A549 treated with RU486 at 1 μM for 4 hours (cell line): ENCODE measurements around the gene GAGE10. TPM values are rescaled to one million over a fixed set of nuclear protein-coding genes. Genes with fewer than 3 reads are reported as not detected.

Experiments used
- total RNA-seq: library from RNA; stranded (reverse); fragments of 200-300 nt; extraction: Qiagen RNA extraction; gene quantifications from 5 replicates; pipeline ENCODE4 v1.2.3, GENCODE V29; 2022; ENCODE audit warnings: low read depth

The GAGE10 gene
- total RNA-seq: not detected in 5 replicates

DNA sequence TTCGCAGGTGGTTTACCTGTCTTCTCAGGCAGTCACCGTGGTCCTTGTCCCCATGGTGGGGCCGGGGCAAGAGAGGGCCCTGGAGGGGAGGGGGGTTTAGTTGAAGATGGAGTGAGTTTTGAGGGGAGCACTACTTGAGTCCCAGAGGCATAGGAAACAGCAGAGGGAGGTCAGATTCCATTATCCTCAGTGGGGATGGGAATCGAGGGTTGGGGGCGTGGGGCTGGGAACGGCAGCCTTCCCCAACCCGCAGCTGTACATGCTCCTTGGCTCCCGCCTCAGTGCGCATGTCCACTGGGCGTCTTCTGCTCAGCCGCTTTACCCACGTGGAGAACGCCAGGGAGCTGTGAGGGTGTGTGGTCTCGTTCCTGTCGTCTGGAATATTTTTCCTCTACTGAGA is at the start of gene GAGE10:
TSS of gene GAGE10 (plus strand) at position 301 of the 400 bp plus-strand sequence. CDS start 1,214 bp downstream, outside the sequence.

GRCh38 chrX:49264460-49264859 is 39.0 kb upstream of the GAGE10 start, which contains the start of gene FOXP3:
TSS of gene FOXP3 (minus strand) at chrX:49264710. CDS start at chrX:49258505, 6,205 bp downstream.

GRCh38 chrX:49269767-49270248 is 33.6 kb upstream of the GAGE10 start, which contains the start of gene PPP1R3F:
TSS of gene PPP1R3F (plus strand) at chrX:49269793. CDS start at chrX:49269870, 77 bp downstream.

GRCh38 chrX:49321737-49322136 is 18.3 kb downstream of the GAGE10 start, which contains the start of gene GAGE12J:
TSS of gene GAGE12J (plus strand) at chrX:49322037. CDS start at chrX:49323194, 1,157 bp downstream.

DNA sequence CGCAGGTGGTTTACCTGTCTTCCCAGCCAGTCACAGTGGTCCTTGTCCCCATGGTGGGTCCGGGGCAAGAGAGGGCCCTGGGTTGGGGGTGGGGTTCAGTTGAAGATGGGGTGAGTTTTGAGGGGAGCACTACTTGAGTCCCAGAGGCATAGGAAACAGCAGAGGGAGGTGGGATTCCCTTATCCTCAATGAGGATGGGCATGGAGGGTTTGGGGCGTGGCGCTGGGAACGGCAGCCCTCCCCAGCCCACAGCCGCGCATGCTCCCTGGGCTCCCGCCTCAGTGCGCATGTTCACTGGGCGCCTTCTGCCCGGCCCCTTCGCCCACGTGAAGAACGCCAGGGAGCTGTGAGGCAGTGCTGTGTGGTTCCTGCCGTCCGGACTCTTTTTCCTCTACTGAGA is 27.8 kb downstream of the GAGE10 start, which contains the start of gene GAGE13:
TSS of gene GAGE13 (plus strand) at position 301 of the 400 bp plus-strand sequence. CDS start 1,156 bp downstream, outside the sequence.

Other genes with a start within 250 kb of the GAGE10 start
- gene CCDC120, start 244.6 kb upstream of the GAGE10 start, total RNA-seq: 2.8 to 4.2 TPM (median 3.6 TPM) in 5 replicates
- 36.7 to 46.1 TPM (median 43.4 TPM) in 5 replicates for gene PRAF2, start 229.6 kb upstream of the GAGE10 start, total RNA-seq
- 50.4 to 59.4 TPM (median 54.7 TPM) in 5 replicates for gene WDR45, start 223.8 kb upstream of the GAGE10 start, total RNA-seq
- gene GPKOW, start 179.9 kb upstream of the GAGE10 start, total RNA-seq: 20.1 to 25.5 TPM (median 23.8 TPM) in 5 replicates
- 1.7 to 3.4 TPM (median 2.5 TPM) in 5 replicates for gene MAGIX, start 140.9 kb upstream of the GAGE10 start, total RNA-seq
- gene PLP2, start 131.7 kb upstream of the GAGE10 start, total RNA-seq: 315 to 481 TPM (median 431 TPM) in 5 replicates
- gene PRICKLE3, start 117.3 kb upstream of the GAGE10 start, total RNA-seq: 16.1 to 21.8 TPM (median 19.4 TPM) in 5 replicates
- gene SYP, start 103.5 kb upstream of the GAGE10 start, total RNA-seq: 2.2 to 3.3 TPM (median 2.8 TPM) in 5 replicates
- not detected in 5 replicates for gene CACNA1F, start 70.3 kb upstream of the GAGE10 start, total RNA-seq
- 12.2 to 15.8 TPM (median 14.2 TPM) in 5 replicates for gene CCDC22, start 68.2 kb upstream of the GAGE10 start, total RNA-seq
- 0.06 to 0.33 TPM (median 0.10 TPM) in 5 replicates for gene FOXP3, start 38.9 kb upstream of the GAGE10 start, total RNA-seq
- 2.2 to 3.3 TPM (median 2.3 TPM) in 5 replicates for gene PPP1R3F, start 33.9 kb upstream of the GAGE10 start, total RNA-seq
- gene GAGE12J, start 18.4 kb downstream of the GAGE10 start, total RNA-seq: not detected in 5 replicates
- not detected in 5 replicates for gene GAGE13, start 27.9 kb downstream of the GAGE10 start, total RNA-seq
- gene GAGE12C, start 228.5 kb downstream of the GAGE10 start, total RNA-seq: not detected in 5 replicates
- not detected in 5 replicates for gene GAGE12D, start 238.1 kb downstream of the GAGE10 start, total RNA-seq
- not detected in 5 replicates for gene GAGE12E, start 247.6 kb downstream of the GAGE10 start, total RNA-seq